ENCODE measurements around the gene DAPK1.

The DAPK1 gene

GRCh38 chr9:87613265-87614111 lies 115.8 kb downstream of the DAPK1 start:
- no peak for DNase-seq (ENCODE audit: low spot score)

DNA sequence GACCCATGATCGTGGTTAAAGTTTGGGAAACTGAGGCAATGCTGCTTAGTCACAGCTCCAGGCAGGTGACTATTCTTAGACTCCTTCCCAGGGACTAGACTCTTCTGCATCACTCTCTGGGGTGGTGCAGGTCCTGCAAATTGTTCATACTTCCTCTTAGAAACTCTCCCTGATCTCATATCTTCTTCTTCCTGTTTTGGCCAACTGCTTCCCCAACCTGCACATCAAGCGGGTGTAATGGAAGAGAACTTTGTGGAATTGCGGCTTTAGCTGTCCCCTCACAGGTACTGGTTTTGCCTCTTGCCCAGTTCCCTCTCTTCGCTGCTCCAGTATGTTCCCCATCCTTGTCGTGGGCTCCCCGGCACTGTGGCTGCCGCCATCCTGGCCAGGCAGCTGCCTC lies 116.7 kb downstream of the DAPK1 start:
- no peak for DNase-seq (ENCODE audit: low spot score)

GRCh38 chr9:87615136-87615535 lies 117.5 kb downstream of the DAPK1 start:
- DNase-seq (ENCODE audit: low spot score), result no peak

- no peak for DNase-seq (ENCODE audit: low spot score)
Observed at GRCh38 chr9:87615547-87616148, 118.0 kb downstream of the DAPK1 start.

- DNase-seq (ENCODE audit: low spot score), result no peak
Observed at GRCh38 chr9:87618226-87618625, 120.6 kb downstream of the DAPK1 start.

DNA sequence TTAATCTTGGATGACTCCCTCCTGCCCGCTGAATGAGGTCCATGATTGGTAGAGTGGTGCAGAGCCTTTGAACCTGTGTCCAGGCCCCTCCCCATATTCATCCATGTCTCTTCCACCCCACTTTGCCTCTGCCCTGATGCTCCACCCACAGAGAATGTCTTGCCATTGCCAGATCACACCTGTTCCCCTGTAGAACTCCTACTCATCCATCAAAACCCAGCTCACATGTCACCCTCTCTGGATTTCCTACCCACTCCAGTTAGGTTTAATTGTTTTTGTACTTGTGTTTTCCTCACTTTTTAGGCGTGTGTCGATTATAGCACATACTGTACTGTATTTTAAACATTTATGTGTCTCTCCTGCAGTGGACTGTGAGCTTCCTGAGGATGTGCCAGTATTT lies 121.3 kb downstream of the DAPK1 start:
- no peak for DNase-seq (ENCODE audit: low spot score)

DNA sequence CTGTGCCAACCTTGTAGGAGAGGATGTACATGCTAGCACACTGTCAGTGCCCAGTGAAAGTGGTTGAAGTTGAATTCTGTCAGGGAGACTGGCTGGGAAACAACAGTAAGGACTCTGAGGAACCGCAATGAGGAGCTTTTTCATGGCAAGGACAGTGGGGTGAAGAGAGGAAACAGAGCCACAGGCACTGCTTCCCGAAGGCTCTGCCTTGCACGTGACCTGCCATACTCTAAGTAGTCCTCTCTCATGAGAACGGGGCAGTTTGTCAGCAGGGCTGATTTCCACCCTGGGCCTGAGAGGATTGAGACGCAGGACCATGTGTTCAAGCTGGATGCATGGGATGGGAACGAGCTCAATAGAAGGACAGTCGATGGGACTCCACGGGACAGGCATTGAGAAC lies 121.7 kb downstream of the DAPK1 start:
- DNase-seq (ENCODE audit: low spot score), result no peak

GRCh38 chr9:87620731-87621322 lies 123.2 kb downstream of the DAPK1 start:
- DNase-seq (ENCODE audit: low spot score), result no peak

DNA sequence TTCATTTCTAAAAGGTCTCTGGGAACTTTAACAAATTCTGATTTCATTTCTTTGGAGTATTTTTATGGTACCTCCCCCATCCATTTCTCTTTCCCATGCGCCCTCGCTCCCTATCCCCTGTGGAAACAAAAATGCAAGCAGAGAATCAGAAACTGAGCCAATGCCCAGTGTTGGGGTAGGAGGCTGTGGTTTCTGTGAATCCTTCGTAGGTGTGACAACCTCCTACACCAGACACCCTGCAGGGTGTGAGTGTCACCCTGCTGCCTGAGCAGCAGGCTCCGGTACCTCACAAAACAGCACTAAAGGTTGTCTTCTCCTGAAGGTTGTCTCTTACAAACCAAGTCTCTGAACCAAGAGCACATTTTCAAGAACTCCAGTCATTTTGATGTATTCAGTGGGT lies 124.4 kb downstream of the DAPK1 start:
- DNase-seq (ENCODE audit: low spot score), result no peak

- no peak for DNase-seq (ENCODE audit: low spot score)
Observed at GRCh38 chr9:87622923-87623322, 125.3 kb downstream of the DAPK1 start.

GRCh38 chr9:87628346-87628745 lies 130.7 kb downstream of the DAPK1 start:
- no peak for DNase-seq (ENCODE audit: low spot score)

DNA sequence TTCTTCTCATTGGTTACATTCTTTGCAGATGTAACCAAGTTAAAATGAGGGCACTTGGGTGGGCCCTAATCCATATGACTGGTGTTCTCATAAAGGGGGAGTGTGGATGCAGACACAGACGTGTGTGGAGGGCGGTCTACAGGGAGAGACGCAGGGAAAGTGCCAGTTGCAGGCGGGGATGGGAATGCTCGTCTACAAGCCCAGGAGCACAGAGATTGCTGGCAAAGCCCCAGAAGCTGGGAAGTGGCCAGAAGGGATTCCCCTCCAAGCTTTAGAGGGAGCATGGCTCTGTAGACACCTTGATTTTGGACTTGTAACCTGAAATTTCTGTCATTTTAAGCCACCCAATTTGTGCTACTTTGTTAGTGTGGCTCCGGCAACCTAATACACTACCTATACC lies 131.4 kb downstream of the DAPK1 start:
- DNase-seq (ENCODE audit: low spot score), result no peak

DNA sequence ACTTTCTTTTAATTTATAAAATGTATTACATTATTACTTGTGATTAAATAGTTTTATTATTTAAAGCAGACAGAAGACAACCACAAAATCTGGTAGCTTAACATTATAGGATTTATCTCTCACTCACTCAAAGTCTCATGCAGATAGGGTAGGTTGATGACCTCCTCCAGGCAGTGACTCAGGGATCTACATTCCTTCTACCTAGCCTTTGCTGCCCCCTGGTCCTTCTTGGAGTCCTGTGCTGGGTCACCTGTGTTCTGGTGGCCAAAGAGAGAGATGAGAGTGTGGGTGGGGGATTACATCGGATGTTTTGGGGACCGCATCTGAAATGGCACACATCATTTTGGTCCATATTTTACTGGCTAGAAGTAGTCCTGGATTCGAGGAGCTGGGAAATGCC lies 132.6 kb downstream of the DAPK1 start:
- DNase-seq (ENCODE audit: low spot score), result no peak

DNA sequence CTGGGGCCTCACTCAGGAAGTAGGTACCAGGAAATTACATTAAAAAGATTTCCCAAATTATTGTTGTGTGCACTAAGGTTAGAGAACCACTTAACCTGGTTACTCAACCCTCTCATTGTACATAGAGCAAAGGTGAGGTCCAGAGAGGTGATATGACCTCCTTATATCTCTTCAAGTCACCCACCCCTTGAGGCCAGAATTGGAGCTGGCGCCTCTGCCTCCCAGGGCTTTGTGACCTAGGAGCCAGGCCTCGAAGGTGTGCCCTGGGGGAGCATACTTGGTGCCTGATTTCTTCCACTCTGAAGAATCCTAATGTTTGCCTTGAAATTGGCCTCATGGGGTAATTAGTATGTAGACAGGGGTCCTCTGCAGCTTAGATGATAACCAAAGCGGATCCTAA lies 133.2 kb downstream of the DAPK1 start:
- no peak for DNase-seq (ENCODE audit: low spot score)

DNA sequence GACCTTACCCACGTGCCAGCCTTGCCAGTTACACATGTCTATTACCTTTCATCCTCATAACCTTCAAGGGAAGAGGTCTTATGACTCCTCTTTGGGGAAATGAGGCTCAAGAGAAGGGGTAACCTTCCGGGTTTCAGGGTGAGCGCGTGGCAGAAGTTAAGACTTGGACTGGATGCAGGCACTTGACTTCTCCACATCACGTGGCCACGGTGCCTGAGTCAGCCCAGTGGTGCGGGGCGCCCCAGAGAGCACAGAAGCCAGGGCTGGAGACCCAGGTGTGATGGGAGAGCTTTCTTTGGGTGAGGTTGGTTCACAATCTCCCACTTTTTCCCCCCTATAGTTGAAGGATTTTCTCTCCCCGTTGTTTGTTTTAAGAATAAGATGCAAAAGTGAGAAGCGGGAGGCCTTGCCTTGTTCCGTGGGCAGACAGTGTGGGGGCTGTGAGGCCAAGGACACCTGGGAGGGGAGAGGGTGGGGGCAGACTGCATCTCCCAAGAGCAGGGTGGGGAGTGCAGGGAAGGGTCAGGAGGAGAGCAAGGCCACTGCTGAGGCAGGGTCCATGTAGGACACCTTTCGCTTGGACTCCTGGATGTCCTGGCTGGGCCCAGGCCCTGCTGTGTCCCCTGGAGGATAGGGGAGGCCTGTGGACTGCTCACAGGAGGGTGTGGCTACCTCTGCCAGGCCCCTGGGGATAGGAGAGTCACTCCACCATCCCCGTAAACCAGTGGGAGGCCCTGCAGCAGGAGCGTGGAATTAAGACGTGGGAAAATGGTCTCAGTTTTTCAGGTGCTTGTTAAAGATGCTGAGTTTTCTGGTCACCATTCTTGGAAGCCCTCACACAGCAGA lies 138.2 kb downstream of the DAPK1 start:
- DNase-seq (ENCODE audit: low spot score), result no peak

GRCh38 chr9:87638292-87638691 lies 140.6 kb downstream of the DAPK1 start:
- DNase-seq (ENCODE audit: low spot score), result no peak

DNA sequence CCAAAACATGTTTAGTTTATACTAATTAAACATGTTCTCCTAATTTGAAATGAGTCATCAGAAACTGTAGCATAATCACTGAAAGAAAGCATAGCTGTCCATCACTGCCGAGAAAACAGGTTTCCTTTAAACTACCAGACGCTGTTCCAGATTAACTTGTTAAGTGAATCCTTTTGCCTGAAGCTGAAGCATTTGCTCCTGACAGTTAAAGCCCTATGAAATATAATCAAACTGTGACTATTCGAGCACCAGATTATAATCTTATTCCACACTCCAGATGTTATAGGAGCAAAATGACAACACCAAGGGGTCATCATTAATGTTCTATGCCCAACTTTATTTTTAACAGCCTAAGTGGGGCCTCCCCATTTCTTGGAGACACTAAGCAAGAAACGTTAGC lies 142.3 kb downstream of the DAPK1 start:
- no peak for DNase-seq (ENCODE audit: low spot score)

DNA sequence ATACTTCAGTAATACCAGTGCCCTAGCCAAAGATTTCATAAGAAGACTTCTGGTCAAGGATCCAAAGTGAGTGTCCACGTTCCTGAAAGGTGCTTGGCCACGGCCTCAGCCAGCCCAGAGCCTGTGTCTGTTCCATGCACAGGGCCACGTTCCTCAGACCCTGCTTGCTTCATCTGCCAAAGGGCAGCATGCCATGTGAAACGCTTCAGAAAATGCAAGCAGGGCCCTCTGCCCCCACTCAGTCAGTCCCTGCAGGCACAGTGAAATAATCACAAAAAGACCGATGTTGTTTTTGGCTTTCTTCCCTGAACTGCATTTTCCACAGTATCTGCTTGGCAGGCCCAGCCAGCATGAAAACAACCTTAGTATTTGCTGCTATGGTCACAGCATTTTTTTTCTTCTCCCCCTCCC lies 142.7 kb downstream of the DAPK1 start:
- no peak for DNase-seq (ENCODE audit: low spot score)

- no peak for DNase-seq (ENCODE audit: low spot score)
Observed at GRCh38 chr9:87641067-87641466, 143.4 kb downstream of the DAPK1 start.

DNA sequence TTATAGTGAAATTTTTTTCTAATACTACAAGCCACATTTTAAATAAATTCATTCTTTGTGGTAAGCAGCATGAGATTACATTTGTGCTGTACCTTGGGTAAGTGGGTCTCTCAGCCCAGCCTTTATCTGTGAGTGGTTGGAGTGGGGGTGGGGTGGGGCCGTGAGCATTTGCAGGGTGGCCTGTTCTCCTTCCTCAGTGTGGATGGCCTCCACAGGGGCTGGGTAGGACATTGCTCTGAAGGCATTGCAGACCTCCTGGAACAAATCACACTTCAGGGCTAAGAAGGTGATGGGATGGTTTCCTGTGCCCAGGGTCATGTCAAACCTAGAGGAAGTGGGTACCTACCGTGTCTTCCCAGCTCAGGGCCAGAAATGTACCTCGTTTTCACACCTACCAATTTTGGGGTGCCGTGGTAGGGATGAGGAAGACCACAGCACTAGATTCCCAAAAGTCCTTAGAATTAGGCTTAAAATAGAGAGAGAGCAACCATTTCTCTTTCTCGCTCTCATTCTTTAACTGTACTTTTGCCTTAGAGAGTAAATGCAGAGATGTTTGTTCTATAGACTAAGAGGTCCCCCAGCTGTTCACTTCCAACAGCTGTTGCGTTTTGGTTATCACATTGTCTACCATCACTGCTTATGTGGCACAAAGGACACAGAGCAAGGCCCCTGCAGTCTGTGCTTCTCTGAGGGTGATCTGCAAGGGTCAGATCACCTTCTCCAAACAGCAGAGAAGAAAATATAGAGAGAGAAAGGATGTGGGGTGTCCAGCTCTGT lies 144.9 kb downstream of the DAPK1 start:
- no peak for DNase-seq (ENCODE audit: low spot score)

DNA sequence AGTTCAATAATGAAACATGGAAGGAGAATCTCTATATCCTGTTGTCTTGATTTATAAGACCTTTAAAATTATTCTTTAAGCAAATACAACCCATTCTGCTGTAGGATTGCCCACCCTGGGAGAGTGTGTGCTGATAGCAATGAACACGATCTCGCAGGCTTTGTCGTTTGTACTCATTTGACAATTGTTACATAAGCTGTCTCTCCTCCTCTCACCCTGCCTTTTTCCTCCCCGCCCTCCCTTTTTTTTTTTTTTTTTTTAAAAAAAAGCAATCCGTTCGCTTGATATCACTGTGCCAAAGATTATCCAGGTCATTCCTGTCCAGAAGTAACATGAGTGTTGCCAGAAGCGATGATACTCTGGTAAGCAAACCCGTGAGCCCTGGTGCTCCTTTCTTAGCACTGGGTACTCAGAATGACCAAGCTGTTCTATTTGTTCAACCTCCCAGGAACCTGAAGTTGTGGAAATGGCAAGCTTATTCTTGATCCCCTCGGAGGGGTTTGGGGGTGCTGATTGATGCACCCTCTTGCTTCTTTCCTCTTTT lies 145.5 kb downstream of the DAPK1 start:
- DNase-seq (ENCODE audit: low spot score), result no peak
